GM18507 (cell line): ENCODE results near the gene ATF7IP2.
"Not testable (repeated sequence)": the region's sequence is repeated elsewhere in the genome, so short reads cannot be mapped to it uniquely, and the experiment has no call there.

Experiments used
- DNase-seq: peaks from one replicate; pipeline ENCODE4 v3.0.0; 2011; ENCODE audit warnings: low read depth; ENCODE audit not compliant: insufficient read length; ENCODE audit errors: extremely low spot score
- FAIRE-seq: peaks from 2 replicates; lab custom pipeline; 2011; peaks lifted over from hg19 to GRCh38; lab: Jason Lieb, UNC

ATF7IP2 gene

GRCh38 chr16:10428433-10429168, 42.7 kb downstream of the ATF7IP2 start:
- DNase-seq (no peak), FAIRE-seq (no peak)

DNA sequence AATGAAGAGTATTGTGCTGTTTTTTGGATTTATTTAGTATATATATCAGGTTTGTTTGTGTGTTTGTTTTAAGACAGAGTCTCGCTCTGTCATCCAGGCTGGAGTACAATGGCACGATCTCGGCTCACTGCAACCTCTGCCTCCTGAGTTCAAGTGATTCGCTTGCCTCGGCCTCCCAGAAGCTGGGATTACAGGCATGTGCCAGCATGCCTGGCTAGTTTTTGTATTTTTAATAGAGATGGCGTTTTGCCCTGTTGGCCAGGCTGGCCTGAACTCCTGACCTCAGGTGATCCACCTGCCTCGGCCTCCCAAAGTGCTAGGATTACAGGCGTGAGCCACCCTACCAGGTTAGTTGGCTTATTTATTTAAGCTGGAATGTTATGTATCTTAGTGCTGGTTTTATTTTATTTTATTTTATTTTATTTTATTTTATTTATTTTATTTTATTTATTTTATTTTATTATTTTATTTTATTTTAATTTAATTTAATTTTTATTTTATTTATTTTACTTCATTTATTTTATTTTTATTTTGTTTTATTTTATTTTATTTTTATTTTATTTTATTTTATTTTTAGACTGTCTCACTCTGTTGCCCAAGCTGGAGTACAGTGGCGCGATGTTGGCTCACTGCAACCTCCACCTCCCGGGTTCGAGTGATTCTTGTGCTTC, 43.6 kb downstream of the ATF7IP2 start:
- DNase-seq, FAIRE-seq: not testable (repeated sequence)

DNA sequence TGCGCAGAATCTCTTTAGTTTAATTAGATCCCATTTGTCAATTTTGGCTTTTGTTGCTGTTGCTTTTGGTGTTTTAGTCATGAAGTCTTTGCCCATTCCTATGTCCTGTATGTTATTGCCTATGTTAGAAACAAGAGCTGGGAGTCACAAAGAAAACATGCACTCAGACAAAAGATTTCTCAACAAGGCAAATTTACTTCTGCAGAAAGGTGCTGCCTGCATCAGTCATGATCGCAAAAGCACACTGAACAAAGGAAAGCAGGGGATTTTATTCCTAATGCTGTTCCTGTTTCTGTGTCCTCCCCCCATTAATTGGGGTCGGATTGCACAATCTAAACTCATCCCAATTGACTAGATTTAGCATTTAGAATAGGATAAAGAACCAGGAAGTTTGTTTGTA, 55.9 kb downstream of the ATF7IP2 start:
- FAIRE-seq, result no peak
- DNase-seq, result no peak

- no peak for DNase-seq
- no peak for FAIRE-seq
Observed at GRCh38 chr16:10447289-10447688, 61.4 kb downstream of the ATF7IP2 start.

DNA sequence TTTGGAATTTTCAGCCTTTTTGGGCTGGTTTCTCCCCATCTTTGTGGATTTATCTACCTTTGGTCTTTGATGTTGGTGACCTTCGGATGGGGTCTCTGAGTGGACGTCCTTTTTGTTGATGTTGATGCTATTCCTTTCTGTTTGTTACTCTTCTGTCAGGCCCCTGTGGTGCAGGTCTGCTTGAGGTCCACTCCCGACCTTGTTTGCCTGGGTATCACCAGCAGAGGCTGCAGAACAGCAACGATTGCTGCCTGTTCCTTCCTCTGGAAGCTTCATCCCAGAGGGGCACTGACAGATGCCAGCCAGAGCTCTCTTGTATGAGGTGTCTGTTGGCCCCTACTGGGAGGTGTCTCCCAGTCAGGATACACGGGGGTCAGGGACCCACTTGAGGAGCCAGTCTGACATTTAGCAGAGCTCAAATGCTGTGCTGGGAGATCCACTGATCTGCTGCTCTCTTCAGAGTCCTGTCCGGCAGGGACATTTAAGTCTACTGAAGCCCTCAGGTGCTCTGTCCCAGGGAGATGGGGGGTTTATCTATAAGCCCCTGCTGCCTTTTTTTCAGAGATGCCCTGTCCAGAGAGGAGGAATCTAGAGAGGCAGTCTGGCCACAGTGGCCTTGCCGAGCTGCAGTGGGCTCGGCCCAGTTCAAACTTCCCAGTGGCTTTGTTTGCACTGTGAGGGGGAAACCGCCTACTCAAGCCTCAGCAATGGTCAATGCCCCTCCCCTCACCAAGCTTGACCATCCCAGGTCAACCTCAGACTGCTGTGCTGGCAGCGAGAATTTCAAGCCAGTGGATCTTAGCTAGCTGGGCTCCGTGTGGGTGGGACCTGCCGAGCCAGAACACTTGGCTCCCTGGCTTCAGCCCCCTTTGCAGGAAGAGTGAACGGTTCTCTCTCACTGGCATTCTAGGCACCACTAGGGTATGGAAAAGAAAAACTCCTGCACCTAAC, 66.6 kb downstream of the ATF7IP2 start:
- FAIRE-seq, result not testable (repeated sequence)

DNA sequence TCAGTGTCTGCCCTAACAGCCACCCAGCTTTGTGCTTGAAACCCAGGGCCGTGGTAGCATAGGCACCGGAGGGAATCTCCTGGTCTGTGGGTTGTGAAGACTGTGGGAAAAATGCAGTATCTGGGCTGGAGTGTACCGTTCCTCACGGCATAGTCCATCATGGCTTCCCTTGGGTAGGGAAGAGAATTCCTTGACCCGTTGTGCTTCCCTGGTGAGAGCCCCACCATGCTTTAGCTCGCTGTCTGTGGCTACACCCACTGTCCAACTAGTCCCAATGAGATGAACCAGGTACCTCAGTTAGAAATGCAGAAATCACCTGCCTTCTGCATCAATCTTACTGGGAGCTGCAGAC, 67.3 kb downstream of the ATF7IP2 start:
- FAIRE-seq (no peak), DNase-seq (no peak)

More for the DNA sequence above, 66.6 kb downstream of the ATF7IP2 start:
- DNase-seq, result not testable (repeated sequence)

GRCh38 chr16:10465821-10466220, 80.0 kb downstream of the ATF7IP2 start:
- DNase-seq (no peak), FAIRE-seq (peak; percentile 5)

DNA sequence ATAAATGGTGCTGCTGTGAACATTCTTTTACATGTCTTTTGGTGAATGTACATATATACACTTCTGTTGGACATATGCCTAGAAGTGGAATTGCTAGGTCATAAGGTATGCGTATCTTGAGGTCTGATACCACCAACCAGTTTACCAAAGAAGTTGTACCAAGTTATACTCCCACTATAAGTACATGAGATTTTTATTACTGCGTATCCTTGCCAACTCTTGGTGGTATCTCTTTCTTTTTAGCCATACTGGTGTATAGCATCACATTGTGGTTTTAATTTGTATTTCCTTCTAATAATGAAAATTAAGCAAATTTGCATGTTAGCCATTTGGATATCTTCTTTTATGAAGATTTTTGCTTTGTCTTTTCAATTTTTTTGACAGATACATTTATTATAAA, 80.5 kb downstream of the ATF7IP2 start:
- FAIRE-seq, result no peak
- DNase-seq, result no peak

GRCh38 chr16:10466861-10467260, 81.0 kb downstream of the ATF7IP2 start:
- FAIRE-seq, result no peak
- no peak for DNase-seq

DNA sequence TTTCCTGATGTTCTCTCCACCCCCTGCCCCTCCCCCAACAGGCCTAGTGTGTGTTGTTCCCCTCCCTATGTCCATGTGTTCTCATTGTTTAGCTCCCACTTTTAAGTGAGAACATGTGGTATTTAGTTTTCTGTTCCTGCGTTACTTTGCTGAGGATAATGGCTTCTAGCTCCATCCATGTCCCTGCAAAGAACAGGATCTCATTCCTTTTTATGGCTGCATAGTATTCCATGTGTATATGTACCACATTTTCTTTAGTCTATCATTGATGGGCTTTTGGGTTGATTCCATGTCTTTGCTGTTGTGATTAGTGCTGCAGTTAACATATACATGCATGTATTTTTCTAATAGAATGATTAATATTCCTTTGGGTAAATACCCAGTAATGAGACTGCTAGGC, 90.8 kb downstream of the ATF7IP2 start:
- not testable (repeated sequence) for FAIRE-seq, DNase-seq

DNA sequence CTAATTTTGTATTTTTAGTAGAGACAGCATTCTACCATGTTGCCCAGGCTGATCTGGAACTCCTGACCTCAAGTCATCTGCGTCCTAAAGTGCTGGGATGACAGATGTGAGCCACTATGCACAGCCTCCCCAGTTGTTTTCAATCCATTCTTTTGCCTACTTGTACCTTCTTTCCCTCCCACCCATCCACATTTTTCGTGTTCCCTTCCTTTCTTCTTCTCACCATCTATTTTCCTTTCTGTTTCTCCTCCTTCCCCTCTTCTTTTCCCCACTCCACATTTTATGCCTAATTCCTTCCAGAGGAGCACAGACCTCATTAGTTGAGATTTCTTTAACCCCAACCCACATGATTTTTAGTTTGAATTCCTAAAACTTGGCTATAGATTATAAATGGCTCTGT, 94.3 kb downstream of the ATF7IP2 start:
- DNase-seq (no peak), FAIRE-seq (no peak)

GRCh38 chr16:10485159-10485558, 99.3 kb downstream of the ATF7IP2 start:
- FAIRE-seq (no peak), DNase-seq (no peak)

DNA sequence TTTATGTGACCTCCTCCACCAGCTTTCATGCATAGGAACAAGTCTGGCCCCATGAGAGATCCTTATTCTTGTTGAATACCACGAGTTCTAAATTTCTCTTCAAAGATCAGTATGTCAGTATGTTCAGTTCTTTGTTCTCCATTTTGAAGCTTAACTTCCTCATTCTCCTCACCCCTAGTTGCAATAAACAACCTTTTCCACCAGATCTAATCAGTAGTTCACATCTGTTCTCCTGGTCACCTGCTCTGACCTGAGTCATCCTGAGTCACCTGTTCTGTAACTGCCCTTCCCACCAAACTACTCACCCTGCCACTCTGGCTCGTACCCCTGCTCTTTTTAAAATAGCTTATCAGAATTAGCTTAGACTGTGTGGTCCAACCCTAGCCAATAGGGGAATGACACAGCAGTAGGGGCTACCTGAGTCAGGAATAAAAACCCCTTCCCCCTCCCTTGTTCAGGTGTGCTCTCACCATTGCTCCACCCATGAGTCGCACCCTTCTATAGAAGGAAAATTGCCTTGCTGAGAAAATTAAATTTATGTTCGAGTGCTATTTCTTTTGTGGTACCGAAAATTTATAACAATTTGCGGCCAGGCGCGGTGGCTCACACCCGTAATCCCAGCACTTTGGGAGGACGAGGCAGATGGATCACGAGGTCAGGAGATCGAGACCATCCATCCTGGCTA, 100.0 kb downstream of the ATF7IP2 start:
- DNase-seq, result no peak
- FAIRE-seq, result no peak

DNA sequence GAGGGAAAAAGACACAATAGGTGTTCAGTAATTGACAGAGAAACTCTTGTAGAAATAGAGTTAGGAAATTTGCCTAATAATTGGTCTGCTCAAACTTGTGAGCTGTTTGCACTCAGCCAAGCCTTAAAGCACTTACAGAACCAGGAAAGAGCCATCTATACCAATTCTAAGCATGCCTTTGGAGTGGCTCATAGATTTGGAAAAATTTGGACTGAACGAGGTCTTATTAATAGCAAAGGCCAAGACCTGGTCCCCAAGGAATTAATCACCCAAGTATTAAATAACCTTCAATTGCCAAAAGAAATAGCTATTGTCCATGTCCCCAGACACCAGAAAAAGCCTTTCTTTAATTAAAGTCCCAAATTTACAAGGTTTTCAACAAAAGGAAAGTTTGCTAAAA, 104.3 kb downstream of the ATF7IP2 start:
- DNase-seq (no peak), FAIRE-seq (no peak)

DNA sequence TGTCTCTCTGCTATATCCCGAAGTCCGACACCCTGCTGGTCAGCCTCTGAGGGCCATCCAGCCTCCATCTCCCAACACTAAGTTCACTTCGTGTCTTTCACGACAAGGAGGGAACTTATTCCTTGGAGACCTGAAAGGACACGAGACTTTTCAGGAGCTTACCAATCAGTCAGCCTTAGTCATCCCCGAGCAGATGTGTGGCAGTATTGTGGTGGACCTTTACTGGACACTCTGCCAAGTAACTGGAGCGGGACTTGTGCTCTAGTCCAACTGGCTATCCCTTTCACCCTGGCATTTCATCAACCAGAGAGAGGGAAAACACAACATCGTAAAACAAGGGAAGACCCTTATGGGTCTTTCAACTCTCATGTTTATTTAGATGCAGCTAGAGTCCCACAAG, 107.4 kb downstream of the ATF7IP2 start:
- no peak for DNase-seq

DNA sequence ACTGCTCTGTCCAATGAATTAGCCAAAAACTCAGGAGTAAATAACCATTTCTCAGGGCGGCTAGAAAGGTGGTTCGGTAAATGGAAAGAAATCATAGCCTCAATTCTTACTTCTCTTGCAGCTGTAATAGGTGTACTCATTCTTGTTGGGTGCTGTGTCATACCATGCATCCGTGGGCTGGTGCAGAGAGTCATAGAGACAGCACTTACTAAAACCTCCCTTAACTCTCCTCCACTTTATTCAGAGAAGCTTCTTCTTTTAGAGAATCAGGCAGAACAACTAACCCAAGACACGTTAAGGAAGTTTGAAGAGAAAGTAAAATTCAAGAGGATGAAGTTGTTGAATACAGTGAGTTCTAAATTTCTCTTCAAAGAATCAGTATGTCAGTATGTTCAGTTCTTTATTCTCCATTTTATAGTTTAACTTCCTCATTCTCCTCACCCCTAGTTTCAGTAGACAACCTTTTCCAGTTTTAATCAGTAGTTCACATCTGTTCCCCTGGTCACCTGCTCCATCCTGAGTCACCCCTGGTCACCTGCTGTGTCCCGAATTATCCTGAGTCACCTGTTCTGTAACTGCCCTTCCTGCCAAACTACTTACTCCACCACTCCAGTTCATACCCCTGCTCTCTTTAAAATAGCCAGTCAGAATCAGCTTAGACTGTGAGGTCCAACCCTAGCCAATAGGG, 108.6 kb downstream of the ATF7IP2 start:
- DNase-seq (no peak), FAIRE-seq (no peak)

More for the DNA sequence above, 107.4 kb downstream of the ATF7IP2 start:
- no peak for FAIRE-seq

GRCh38 chr16:10495031-10495345, 109.1 kb downstream of the ATF7IP2 start:
- DNase-seq, result no peak
- FAIRE-seq, result no peak

GRCh38 chr16:10497132-10498101, 111.6 kb downstream of the ATF7IP2 start:
- FAIRE-seq, result no peak
- DNase-seq, result no peak
